SK-N-SH (cell line): ENCODE measurements around the gene PAX2.

Experiments
- CTCF ChIP-seq: fragments of 200-600 bp; sonication (generic); IDR thresholded peaks from 2 replicates; pipeline ENCODE4 v1.6.1; 2017; ENCODE audit warnings: antibody characterized with exemption, mild to moderate bottlenecking, moderate library complexity
- EZH2phosphoT487 ChIP-seq: fragments of 200-600 bp; sonication (generic); IDR thresholded peaks from 2 replicates; pipeline ENCODE4 v1.6.1; 2017; ENCODE audit warnings: low read depth, mixed run types, mild to moderate bottlenecking, antibody characterized with exemption, moderate library complexity, borderline replicate concordance
- MAX ChIP-seq: IDR thresholded peaks from 2 replicates; pipeline ENCODE4 v1.4.0; 2012; ENCODE audit warnings: low read depth
- POLR2AphosphoS5 ChIP-seq: IDR thresholded peaks from 2 replicates; pipeline ENCODE4 v1.6.1; 2012; ENCODE audit warnings: low read depth, low read length
- REST ChIP-seq: IDR thresholded peaks from 2 replicates; pipeline ENCODE4 v1.6.1; 2012; ENCODE audit warnings: mild to moderate bottlenecking, low read depth, low read length, moderate library complexity
- RFX5 ChIP-seq: IDR thresholded peaks from 2 replicates; pipeline ENCODE4 v1.6.1; 2012; ENCODE audit warnings: mild to moderate bottlenecking, improper control_type of control experiment, low read length
- TAF1 ChIP-seq: IDR thresholded peaks from 2 replicates; pipeline ENCODE4 v1.6.1; 2012; ENCODE audit warnings: low read depth, mild to moderate bottlenecking, low read length, moderate library complexity, borderline replicate concordance
- YY1 ChIP-seq: IDR thresholded peaks from 2 replicates; pipeline ENCODE4 v1.4.0; 2012; ENCODE audit warnings: low read depth, mild to moderate bottlenecking

- TF ChIP-seq CTCF (no peak), EZH2phosphoT487 (no peak), RFX5 (no peak), REST (no peak), YY1 (no peak), MAX (no peak), TAF1 (no peak), POLR2AphosphoS5 (no peak)
Observed at GRCh38 chr10:100837300-100837699, 91.9 kb downstream of the PAX2 start.
